DND-41 (cell line): ENCODE data around the gene ARRB2.

Experiments used
- CTCF ChIP-seq: IDR thresholded peaks from 2 replicates; pipeline ENCODE4 v1.5.1; 2012; ENCODE audit warnings: borderline replicate concordance, low read length, moderate library complexity, mild to moderate bottlenecking; ENCODE audit not compliant: poor library complexity, severe bottlenecking; ENCODE audit errors: extremely low read depth
- EZH2 ChIP-seq: IDR thresholded peaks from 3 replicates; pipeline ENCODE4 v1.6.1; 2012; ENCODE audit warnings: borderline replicate concordance, low read depth, mild to moderate bottlenecking, moderate library complexity, low read length, inconsistent platforms; ENCODE audit not compliant: severe bottlenecking

GRCh38 chr17:4720787-4721186, 10.4 kb downstream of the ARRB2 start:
- TF ChIP-seq CTCF (no peak), EZH2 (no peak)
